H9 (cell line): ENCODE data around the gene LARP1. TPM values are rescaled to one million over a fixed set of nuclear protein-coding genes. Genes with fewer than 3 reads are reported as not detected.

Experiments
- DNase-seq: peaks from one replicate; pipeline ENCODE4 v3.0.0-alpha.2; 2017
- H2AFZ ChIP-seq: one replicate; pipeline ENCODE4 v1.6.1; 2013; ENCODE audit warnings: mild to moderate bottlenecking, low read length, control low read depth, moderate library complexity
- H2AK5ac ChIP-seq: 2 replicates; pipeline ENCODE4 v1.6.1; 2013; ENCODE audit warnings: low read length, control low read depth, mixed read lengths; ENCODE audit not compliant: insufficient read length
- H2BK120ac ChIP-seq: one replicate; pipeline ENCODE4 v1.6.1; 2013; ENCODE audit warnings: low read depth, mild to moderate bottlenecking, low read length, control low read depth, inconsistent platforms; ENCODE audit not compliant: poor library complexity, severe bottlenecking
- H2BK12ac ChIP-seq: 2 replicates; pipeline ENCODE4 v1.6.1; 2013; ENCODE audit warnings: low read length, control low read depth, mixed read lengths, low read depth; ENCODE audit not compliant: insufficient read length
- H2BK15ac ChIP-seq: 2 replicates; pipeline ENCODE4 v1.6.1; 2013; ENCODE audit warnings: low read depth, low read length, control low read depth
- H2BK20ac ChIP-seq: one replicate; pipeline ENCODE4 v1.6.1; 2013; ENCODE audit warnings: low read depth, mild to moderate bottlenecking, low read length, control low read depth, inconsistent platforms; ENCODE audit not compliant: poor library complexity, severe bottlenecking
- H2BK5ac ChIP-seq: 2 replicates; pipeline ENCODE4 v1.6.1; 2013; ENCODE audit warnings: low read length, control low read depth, mixed read lengths; ENCODE audit not compliant: insufficient read length
- H3K14ac ChIP-seq: 2 replicates; pipeline ENCODE4 v1.6.1; 2013; ENCODE audit warnings: low read length, control low read depth; ENCODE audit not compliant: insufficient read depth
- H3K18ac ChIP-seq: 2 replicates; pipeline ENCODE4 v1.6.1; 2013; ENCODE audit warnings: low read depth, mild to moderate bottlenecking, mixed read lengths, low read length, control low read depth; ENCODE audit not compliant: insufficient read length
- H3K23ac ChIP-seq: 2 replicates; pipeline ENCODE4 v1.6.1; 2013; ENCODE audit warnings: low read length, control low read depth, mixed read lengths, low read depth; ENCODE audit not compliant: insufficient read length
- H3K23me2 ChIP-seq: 2 replicates; pipeline ENCODE4 v1.6.1; 2013; ENCODE audit warnings: low read depth, mild to moderate bottlenecking, mixed read lengths, low read length, control low read depth; ENCODE audit not compliant: insufficient read length, poor library complexity, severe bottlenecking
- H3K27ac ChIP-seq: 2 replicates; pipeline ENCODE4 v1.5.1; 2013; ENCODE audit warnings: low read length, control low read depth, mixed read lengths, low read depth; ENCODE audit not compliant: insufficient read length
- H3K27me3 ChIP-seq: 2 replicates; pipeline ENCODE4 v1.6.1; 2013; ENCODE audit warnings: low read length, control low read depth, inconsistent platforms; ENCODE audit not compliant: insufficient read depth
- H3K4ac ChIP-seq: 2 replicates; pipeline ENCODE4 v1.6.1; 2013; ENCODE audit warnings: low read depth, mild to moderate bottlenecking, control low read depth, inconsistent platforms, low read length, moderate library complexity
- H3K4me1 ChIP-seq: 2 replicates; pipeline ENCODE4 v1.6.1; 2013; ENCODE audit warnings: low read length, control low read depth, inconsistent platforms; ENCODE audit not compliant: insufficient read depth
- H3K4me2 ChIP-seq: 2 replicates; pipeline ENCODE4 v1.6.1; 2013; ENCODE audit warnings: low read length, control low read depth, mixed read lengths; ENCODE audit not compliant: insufficient read length, insufficient read depth
- H3K56ac ChIP-seq: 2 replicates; pipeline ENCODE4 v1.6.1; 2013; ENCODE audit warnings: low read depth, mild to moderate bottlenecking, mixed read lengths, low read length, control low read depth; ENCODE audit not compliant: insufficient read length
- H3K79me1 ChIP-seq: 2 replicates; pipeline ENCODE4 v1.6.1; 2013; ENCODE audit warnings: low read depth, mild to moderate bottlenecking, moderate library complexity, low read length, control low read depth, inconsistent platforms; ENCODE audit not compliant: insufficient read depth, poor library complexity, severe bottlenecking
- H3K79me2 ChIP-seq: 2 replicates; pipeline ENCODE4 v1.6.1; 2013; ENCODE audit warnings: low read length, control low read depth, inconsistent platforms; ENCODE audit not compliant: insufficient read depth
- H3K9ac ChIP-seq: 2 replicates; pipeline ENCODE4 v1.6.1; 2013; ENCODE audit warnings: low read length, control low read depth, mixed read lengths; ENCODE audit not compliant: insufficient read length; ENCODE audit errors: extremely low read depth
- H3K9me3 ChIP-seq: one replicate; pipeline ENCODE4 v1.6.1; 2013; ENCODE audit warnings: low read depth, low read length, inconsistent platforms; ENCODE audit not compliant: control insufficient read depth
- H3T11ph ChIP-seq: one replicate; pipeline ENCODE4 v1.6.1; 2013; ENCODE audit warnings: mild to moderate bottlenecking, low read length, control low read depth, inconsistent platforms
- H4K20me1 ChIP-seq: one replicate; pipeline ENCODE4 v1.6.1; 2013; ENCODE audit not compliant: control insufficient read depth, insufficient read length, insufficient read depth
- H4K5ac ChIP-seq: 2 replicates; pipeline ENCODE4 v1.6.1; 2013; ENCODE audit warnings: low read depth, mild to moderate bottlenecking, mixed read lengths, low read length, control low read depth; ENCODE audit not compliant: insufficient read length
- H4K8ac ChIP-seq: replicated peaks from 2 replicates; pipeline ENCODE4 v1.6.1; 2013; ENCODE audit warnings: low read length, control low read depth, mixed read lengths, low read depth; ENCODE audit not compliant: insufficient read length
- H4K91ac ChIP-seq: 2 replicates; pipeline ENCODE4 v1.6.1; 2013; ENCODE audit warnings: low read depth, mild to moderate bottlenecking, moderate library complexity, mixed read lengths, low read length, control low read depth; ENCODE audit not compliant: insufficient read length
- H3K27ac Mint-ChIP-seq, 3 experiments: 2 replicates in 2 of 3; 3 replicates in 1 of 3; pipeline ENCODE4 v1.8.0; 2020 to 2021; ENCODE audit warnings: mixed read lengths in 3 of 3, mild to moderate bottlenecking in 1 of 3, moderate library complexity in 1 of 3
- H3K27me3 Mint-ChIP-seq: 2 replicates; pipeline ENCODE4 v1.8.0; 2021; ENCODE audit warnings: low read depth, mild to moderate bottlenecking, moderate library complexity, mixed read lengths
- H3K36me3 Mint-ChIP-seq, 3 experiments: 2 replicates in 2 of 3; 3 replicates in 1 of 3; pipeline ENCODE4 v1.8.0; 2020 to 2021; ENCODE audit warnings: low read depth in 3 of 3, mixed read lengths in 3 of 3; ENCODE audit not compliant: insufficient read depth in 1 of 3
- H3K4me1 Mint-ChIP-seq, 2 experiments: 2 replicates each; pipeline ENCODE4 v1.8.0; 2020; ENCODE audit warnings: mixed read lengths in 2 of 2
- H3K4me3 Mint-ChIP-seq, 2 experiments: 2 replicates in 1 of 2; 3 replicates in 1 of 2; pipeline ENCODE4 v1.8.0; 2020 to 2021; ENCODE audit warnings: mild to moderate bottlenecking in 2 of 2, mixed read lengths in 2 of 2, moderate library complexity in 1 of 2
- H3K9me3 Mint-ChIP-seq, 2 experiments: 2 replicates in 1 of 2; 3 replicates in 1 of 2; pipeline ENCODE4 v1.8.0; 2020; ENCODE audit warnings: mild to moderate bottlenecking in 2 of 2, mixed read lengths in 2 of 2, moderate library complexity in 1 of 2
- CTCF ChIP-seq: fragments of 200-600 bp; sonication (generic); conservative IDR thresholded peaks from 3 replicates; pipeline ENCODE4 v1.8.0; 2021; ENCODE audit warnings: antibody characterized with exemption, mild to moderate bottlenecking
- WGBS: extraction: QIAGEN DNeasy Blood & Tissue Kit; methylation state at CpG from one replicate; pipeline ENCODE4 v1.1.7; 2013; ENCODE audit warnings: missing lambda C conversion rate, low lambda C conversion rate, mixed read lengths; ENCODE audit not compliant: insufficient read length; ENCODE audit errors: extremely low coverage; 5-methylcytosine and 5-hydroxymethylcytosine counted together
- total RNA-seq: library from RNA; stranded (reverse); gene quantifications from 2 replicates; pipeline ENCODE4 v1.2.1, GENCODE V29; 2021

The LARP1 gene
- total RNA-seq, 1 experiment from 2014 or later: 405 TPM

- no peak overlapping the region for H2BK15ac ChIP-seq
- Mint-ChIP-seq H3K36me3 (peaks cover 2 to 40% (median 26%) of the 10 kb centered on the region in 3 experiments; a peak in 5 of 7 replicates), H3K4me1 (peaks cover 6% of the 10 kb centered on the region in 2 experiments), H3K9me3 (no peaks in the 10 kb centered on the region; a peak in 1 of 5 replicates), H3K27ac (no peak overlapping the region; a peak in 1 of 7 replicates), H3K27me3 (no peaks in the 10 kb centered on the region), H3K4me3 (no peak overlapping the region)
- H3K27ac ChIP-seq: no peak overlapping the region
- H3K9ac ChIP-seq: no peak overlapping the region
- H3K79me1 ChIP-seq: no peaks in the 10 kb centered on the region
- no peak overlapping the region for H2BK20ac ChIP-seq
- H4K8ac ChIP-seq: no peak overlapping the region
- H2BK5ac ChIP-seq: no peak overlapping the region
- no peaks in the 10 kb centered on the region for H3K4me1 ChIP-seq
- H3K27me3 ChIP-seq: no peaks in the 10 kb centered on the region
- no peak overlapping the region for H3T11ph ChIP-seq
- no peak overlapping the region for H3K4me2 ChIP-seq
- no peak overlapping the region; the same call in 1 of the 2 replicates for H3K14ac ChIP-seq
- no peak for DNase-seq
- H4K20me1 ChIP-seq: no peaks in the 10 kb centered on the region
- no peak overlapping the region for H2BK12ac ChIP-seq
- no peak for TF ChIP-seq CTCF
- H2AK5ac ChIP-seq: no peak overlapping the region
- no peak overlapping the region for H2BK120ac ChIP-seq
- H4K5ac ChIP-seq: no peak overlapping the region
- H3K23me2 ChIP-seq: no peaks in the 10 kb centered on the region
- no peaks in the 10 kb centered on the region for H3K79me2 ChIP-seq
- H3K18ac ChIP-seq: no peak overlapping the region
- no peak overlapping the region for H2AFZ ChIP-seq
- no CpG with 5 or more reads among the region's 7 CpGs for WGBS
- H3K56ac ChIP-seq: no peak overlapping the region
- no peaks in the 10 kb centered on the region for H3K9me3 ChIP-seq
- H3K23ac ChIP-seq: no peak overlapping the region
- no peak overlapping the region for H3K4ac ChIP-seq
- no peak overlapping the region for H4K91ac ChIP-seq
Measured at GRCh38 chr5:154830219-154830595, 75.0 kb downstream of the LARP1 start.
